HG02588 (cell line): ENCODE data around the gene DDC.
"Not testable (repeated sequence)": the region's sequence is repeated elsewhere in the genome, so short reads cannot be mapped to it uniquely, and the experiment has no call there.

ENCODE experiments used
- ATAC-seq: cut with Tn5 transposase; IDR thresholded peaks from one replicate; pipeline ENCODE4 v1.9.1; 2021; ENCODE audit warnings: mild to moderate bottlenecking, moderate library complexity; ENCODE audit not compliant: unreplicated experiment

The DDC gene

GRCh38 chr7:50459183-50459582 lies 106.0 kb downstream of the DDC start:
- not testable (repeated sequence) for ATAC-seq

- ATAC-seq, result not testable (repeated sequence)
Observed at GRCh38 chr7:50458651-50459050, 106.6 kb downstream of the DDC start.

GRCh38 chr7:50456371-50457123 lies 108.7 kb downstream of the DDC start:
- ATAC-seq, result no peak

- ATAC-seq, result no peak
Observed at GRCh38 chr7:50455658-50456057, 109.5 kb downstream of the DDC start.

- no peak for ATAC-seq
Observed at GRCh38 chr7:50454968-50455367, 110.2 kb downstream of the DDC start.

GRCh38 chr7:50450590-50451032 lies 114.6 kb downstream of the DDC start:
- ATAC-seq, result peak; percentile 20

- ATAC-seq, result peak; percentile 83
Observed at GRCh38 chr7:50449881-50450589, 115.2 kb downstream of the DDC start, which contains the start of gene FIGNL1. FIGNL1 (minus strand) TSS chr7:50450350; CDS start chr7:50447287, 3,063 bp downstream.

GRCh38 chr7:50449501-50449880 lies 115.7 kb downstream of the DDC start:
- ATAC-seq, result no peak

- ATAC-seq, result no peak
Observed at GRCh38 chr7:50448823-50449222, 116.4 kb downstream of the DDC start.

- ATAC-seq, result no peak
Observed at GRCh38 chr7:50446542-50446960, 118.7 kb downstream of the DDC start.

GRCh38 chr7:50436133-50436806 lies 128.9 kb downstream of the DDC start:
- no peak for ATAC-seq

GRCh38 chr7:50431722-50432305 lies 133.4 kb downstream of the DDC start:
- ATAC-seq, result no peak

- ATAC-seq, result no peak
Observed at GRCh38 chr7:50431316-50431715, 133.9 kb downstream of the DDC start.

- ATAC-seq, result no peak
Observed at GRCh38 chr7:50428911-50429310, 136.3 kb downstream of the DDC start.

GRCh38 chr7:50427518-50427917 lies 137.7 kb downstream of the DDC start:
- ATAC-seq, result no peak

- ATAC-seq, result no peak
Observed at GRCh38 chr7:50426280-50427045, 138.7 kb downstream of the DDC start.

GRCh38 chr7:50425318-50425717 lies 139.9 kb downstream of the DDC start:
- ATAC-seq, result no peak

GRCh38 chr7:50423860-50424259 lies 141.3 kb downstream of the DDC start:
- ATAC-seq, result no peak

GRCh38 chr7:50422858-50423257 lies 142.3 kb downstream of the DDC start:
- no peak for ATAC-seq

- ATAC-seq, result no peak
Observed at GRCh38 chr7:50421043-50421442, 144.2 kb downstream of the DDC start.
